ENCODE results near the gene ALLC. TPM values are rescaled to one million over a fixed set of nuclear protein-coding genes. Genes with fewer than 3 reads are reported as not detected.
A peak's percentile ranks its signal among the peaks of the same experiment; 100 is the strongest.

Gene ALLC
- total RNA-seq, 1 donor from 2014 or later: not detected

DNA sequence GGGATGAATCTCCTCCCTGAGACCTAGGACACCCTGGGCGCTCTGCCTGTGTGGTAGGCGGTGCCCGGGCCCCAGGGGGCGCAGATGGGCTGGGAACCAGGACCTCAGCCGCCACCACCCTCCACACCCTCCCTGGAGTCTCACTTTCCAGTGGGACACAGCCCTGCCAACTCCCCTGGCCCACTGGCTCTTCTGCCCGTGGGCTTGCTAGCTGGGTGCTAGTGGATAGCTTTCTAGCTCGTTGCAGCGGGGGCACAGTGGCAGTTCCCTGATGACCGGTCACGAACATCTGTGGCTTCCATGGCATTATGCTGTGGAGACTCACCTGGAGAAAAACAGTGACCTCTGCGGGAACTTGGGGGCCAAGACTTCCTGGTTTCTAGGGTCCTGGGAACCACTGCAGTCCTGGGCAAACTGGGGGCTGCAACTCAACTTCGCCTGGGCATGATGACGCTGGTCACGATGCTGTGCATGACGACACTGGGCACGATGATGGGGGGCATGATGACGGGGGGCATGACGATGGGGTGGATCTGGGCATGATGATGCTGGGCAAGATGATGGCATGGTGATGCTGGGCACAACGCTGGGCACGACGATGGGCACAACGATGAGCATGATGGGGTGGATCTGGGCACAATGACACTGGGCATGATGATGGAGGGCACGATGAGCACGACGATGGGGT, 31.0 kb upstream of the ALLC start:
- TF ChIP-seq, protein P1, sequence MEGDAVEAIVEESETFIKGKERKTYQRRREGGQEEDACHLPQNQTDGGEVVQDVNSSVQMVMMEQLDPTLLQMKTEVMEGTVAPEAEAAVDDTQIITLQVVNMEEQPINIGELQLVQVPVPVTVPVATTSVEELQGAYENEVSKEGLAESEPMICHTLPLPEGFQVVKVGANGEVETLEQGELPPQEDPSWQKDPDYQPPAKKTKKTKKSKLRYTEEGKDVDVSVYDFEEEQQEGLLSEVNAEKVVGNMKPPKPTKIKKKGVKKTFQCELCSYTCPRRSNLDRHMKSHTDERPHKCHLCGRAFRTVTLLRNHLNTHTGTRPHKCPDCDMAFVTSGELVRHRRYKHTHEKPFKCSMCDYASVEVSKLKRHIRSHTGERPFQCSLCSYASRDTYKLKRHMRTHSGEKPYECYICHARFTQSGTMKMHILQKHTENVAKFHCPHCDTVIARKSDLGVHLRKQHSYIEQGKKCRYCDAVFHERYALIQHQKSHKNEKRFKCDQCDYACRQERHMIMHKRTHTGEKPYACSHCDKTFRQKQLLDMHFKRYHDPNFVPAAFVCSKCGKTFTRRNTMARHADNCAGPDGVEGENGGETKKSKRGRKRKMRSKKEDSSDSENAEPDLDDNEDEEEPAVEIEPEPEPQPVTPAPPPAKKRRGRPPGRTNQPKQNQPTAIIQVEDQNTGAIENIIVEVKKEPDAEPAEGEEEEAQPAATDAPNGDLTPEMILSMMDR (IDR thresholded peaks at IDR 0.05; ENCODE audit: partially characterized antibody, unreplicated experiment): no peak
- DNase-seq: no peak
- Mint-ChIP-seq H3K27me3 (ENCODE audit: unreplicated experiment) (no peaks in the 10 kb centered on the region), H3K9me3 (ENCODE audit: unreplicated experiment) (no peaks in the 10 kb centered on the region), H3K36me3 (ENCODE audit: unreplicated experiment) (no peaks in the 10 kb centered on the region), H3K4me1 (ENCODE audit: low read depth, unreplicated experiment) (no peaks in the 10 kb centered on the region), H3K4me3 (ENCODE audit: unreplicated experiment) (no peak overlapping the region), H3K27ac (ENCODE audit: unreplicated experiment) (no peak overlapping the region)

DNA sequence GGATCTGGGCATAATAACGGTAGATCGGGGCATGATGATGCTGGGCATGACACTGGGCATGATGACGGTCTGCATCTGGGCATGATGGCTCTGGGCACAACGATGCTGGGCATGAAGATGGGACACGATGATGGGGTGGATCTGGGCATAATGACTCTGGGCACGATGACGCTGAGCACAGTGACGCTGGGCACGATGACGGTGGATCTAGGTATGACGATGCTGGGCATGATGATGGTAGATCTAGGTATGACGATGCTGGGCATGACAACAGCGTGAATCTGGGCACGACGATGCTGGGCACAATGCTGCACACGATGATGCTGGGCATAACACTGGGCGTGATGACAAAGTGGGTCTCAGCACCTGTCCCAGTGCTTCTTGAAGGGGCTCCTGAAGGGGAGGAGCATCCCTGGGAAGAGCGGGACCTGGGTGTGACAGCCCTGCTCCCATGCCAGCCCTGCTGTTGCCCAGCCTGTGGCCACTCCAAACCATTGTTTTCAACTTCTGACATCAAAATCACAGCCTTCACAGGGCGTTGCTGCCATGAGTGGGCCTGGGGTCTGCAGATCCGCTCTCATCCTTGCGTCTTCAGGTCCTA, 30.4 kb upstream of the ALLC start:
- Mint-ChIP-seq H3K4me1 (ENCODE audit: low read depth, unreplicated experiment) (no peaks in the 10 kb centered on the region), H3K36me3 (ENCODE audit: unreplicated experiment) (no peaks in the 10 kb centered on the region), H3K9me3 (ENCODE audit: unreplicated experiment) (no peaks in the 10 kb centered on the region), H3K27me3 (ENCODE audit: unreplicated experiment) (peaks cover 1% of the 10 kb centered on the region), H3K4me3 (ENCODE audit: unreplicated experiment) (no peak overlapping the region), H3K27ac (ENCODE audit: unreplicated experiment) (no peak overlapping the region)
- TF ChIP-seq, protein P1 (IDR thresholded peaks at IDR 0.05; ENCODE audit: partially characterized antibody, unreplicated experiment): no peak
- no peak for DNase-seq

DNA sequence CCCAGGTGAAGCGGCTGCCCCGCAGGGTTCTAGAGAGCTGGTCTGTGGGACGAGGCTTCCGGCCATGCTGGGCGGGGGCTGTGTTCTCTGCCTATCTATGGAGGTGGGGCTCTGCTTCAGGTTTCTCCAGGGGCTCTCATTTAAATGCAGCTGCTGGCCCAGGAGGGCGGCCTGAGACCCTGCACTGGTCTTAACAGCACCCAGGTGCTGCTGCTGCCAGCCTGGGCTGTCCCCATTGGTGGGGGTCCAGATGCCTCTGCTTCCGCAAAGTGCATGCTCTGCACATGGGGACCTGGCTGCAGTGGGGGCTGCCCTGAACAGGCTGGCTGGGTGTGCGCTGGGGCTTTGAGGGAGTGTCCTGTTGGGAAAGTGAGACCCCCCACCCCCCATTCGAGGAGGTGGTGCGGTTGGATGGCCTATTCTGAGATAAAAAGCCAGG, 29.7 kb upstream of the ALLC start:
- Mint-ChIP-seq H3K27me3 (ENCODE audit: unreplicated experiment) (peaks cover 2% of the 10 kb centered on the region), H3K9me3 (ENCODE audit: unreplicated experiment) (no peaks in the 10 kb centered on the region), H3K36me3 (ENCODE audit: unreplicated experiment) (no peaks in the 10 kb centered on the region), H3K4me1 (ENCODE audit: low read depth, unreplicated experiment) (no peaks in the 10 kb centered on the region), H3K27ac (ENCODE audit: unreplicated experiment) (no peak overlapping the region), H3K4me3 (ENCODE audit: unreplicated experiment) (no peak overlapping the region)
- TF ChIP-seq, protein P1 (IDR thresholded peaks at IDR 0.05; ENCODE audit: partially characterized antibody, unreplicated experiment): no peak
- DNase-seq: no peak

GRCh38 chr2:3628800-3629199, 29.2 kb upstream of the ALLC start:
- H3K36me3 Mint-ChIP-seq (ENCODE audit: unreplicated experiment): no peaks in the 10 kb centered on the region
- H3K27ac Mint-ChIP-seq (ENCODE audit: unreplicated experiment): no peak overlapping the region
- no peaks in the 10 kb centered on the region for H3K4me1 Mint-ChIP-seq (ENCODE audit: low read depth, unreplicated experiment)
- peak; percentile 57 for DNase-seq
- no peak overlapping the region for H3K4me3 Mint-ChIP-seq (ENCODE audit: unreplicated experiment)
- H3K9me3 Mint-ChIP-seq (ENCODE audit: unreplicated experiment): no peaks in the 10 kb centered on the region
- H3K27me3 Mint-ChIP-seq (ENCODE audit: unreplicated experiment): peaks cover 2% of the 10 kb centered on the region
- TF ChIP-seq, protein P1 (IDR thresholded peaks at IDR 0.05; ENCODE audit: partially characterized antibody, unreplicated experiment): no peak

DNA sequence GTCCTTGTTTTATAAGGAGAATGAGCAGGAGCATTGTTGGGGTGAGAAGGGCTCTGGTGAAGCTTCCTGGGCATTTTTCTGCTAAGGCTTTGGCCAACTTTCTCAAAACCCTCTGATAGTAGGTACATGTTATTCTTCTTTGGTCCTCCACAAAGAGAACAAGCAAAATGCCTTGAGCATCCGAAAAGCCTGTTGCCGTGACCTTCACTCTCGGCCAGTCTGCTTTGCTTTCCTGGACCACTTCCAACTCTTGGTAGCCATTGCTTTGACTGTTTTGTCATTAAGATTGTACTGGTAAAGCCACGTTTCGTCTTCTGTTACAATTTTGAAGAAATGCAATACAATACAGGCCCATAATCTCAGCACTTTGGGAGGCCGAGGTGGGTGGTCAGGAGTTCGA, 27.4 kb upstream of the ALLC start:
- Mint-ChIP-seq H3K36me3 (ENCODE audit: unreplicated experiment) (no peaks in the 10 kb centered on the region), H3K4me3 (ENCODE audit: unreplicated experiment) (no peak overlapping the region), H3K27me3 (ENCODE audit: unreplicated experiment) (peaks cover 3% of the 10 kb centered on the region), H3K9me3 (ENCODE audit: unreplicated experiment) (no peaks in the 10 kb centered on the region), H3K4me1 (ENCODE audit: low read depth, unreplicated experiment) (no peaks in the 10 kb centered on the region), H3K27ac (ENCODE audit: unreplicated experiment) (no peak overlapping the region)
- no peak for DNase-seq
- TF ChIP-seq, protein P1 (IDR thresholded peaks at IDR 0.05; ENCODE audit: partially characterized antibody, unreplicated experiment): no peak
